Tibial artery (tissue), 4 donors: ENCODE measurements around the gene GLCE.

Experiments used
- DNase-seq, 2 donors: peaks; one replicate each; pipeline ENCODE4 v3.0.0-alpha.2; 2019
- H3K27ac ChIP-seq, 2 donors: fragments of 200-600 bp; sonication (generic) in 1 of 2; 1 replicate in 1 of 2; 2 replicates in 1 of 2; pipeline ENCODE4 v1.5.1; 2018 to 2019; ENCODE audit warnings: mild to moderate bottlenecking in 1 of 2
- H3K27me3 ChIP-seq, 2 donors: fragments of 200-600 bp; sonication (generic) in 1 of 2; one replicate each; pipeline versions ENCODE4 v1.5.1 to v1.6.0; 2016 to 2019
- H3K36me3 ChIP-seq, 3 donors: fragments of 200-600 bp; sonication (generic) in 2 of 3; one replicate each; pipeline ENCODE4 v1.5.1; 2016 to 2019; ENCODE audit warnings: mild to moderate bottlenecking in 2 of 3
- H3K4me1 ChIP-seq, 4 donors: fragments of 200-600 bp; sonication (generic) in 2 of 4; 1 replicate in 3 of 4; 2 replicates in 1 of 4; pipeline ENCODE4 v1.5.1; 2016 to 2019
- H3K4me3 ChIP-seq, 2 donors: fragments of 200-600 bp; sonication (generic) in 1 of 2; 1 replicate in 1 of 2; 2 replicates in 1 of 2; pipeline ENCODE4 v1.5.1; 2018 to 2019; ENCODE audit warnings: mild to moderate bottlenecking in 2 of 2
- H3K9me3 ChIP-seq, 3 donors: fragments of 200-600 bp; sonication (generic) in 1 of 3; one replicate each; pipeline ENCODE4 v1.5.1; 2016 to 2019
- intact Hi-C: fragments of 100-400 bp; cut with DNase I; formaldehyde crosslinking; loops from one replicate; pipeline ENCODE4 v1.15.0; 2023; ENCODE audit warnings: low total_unique reads
- TF ChIP-seq, protein P1 (sequence below), 2 experiments: fragments of 200-600 bp in 1 of 2; fragments of 450-650 bp in 1 of 2; IDR thresholded peaks; one replicate each; pipeline ENCODE4 v1.5.1; 2017 to 2019; ENCODE audit warnings: antibody characterized with exemption in 2 of 2, mild to moderate bottlenecking in 1 of 2, moderate library complexity in 1 of 2

Gene GLCE

DNA sequence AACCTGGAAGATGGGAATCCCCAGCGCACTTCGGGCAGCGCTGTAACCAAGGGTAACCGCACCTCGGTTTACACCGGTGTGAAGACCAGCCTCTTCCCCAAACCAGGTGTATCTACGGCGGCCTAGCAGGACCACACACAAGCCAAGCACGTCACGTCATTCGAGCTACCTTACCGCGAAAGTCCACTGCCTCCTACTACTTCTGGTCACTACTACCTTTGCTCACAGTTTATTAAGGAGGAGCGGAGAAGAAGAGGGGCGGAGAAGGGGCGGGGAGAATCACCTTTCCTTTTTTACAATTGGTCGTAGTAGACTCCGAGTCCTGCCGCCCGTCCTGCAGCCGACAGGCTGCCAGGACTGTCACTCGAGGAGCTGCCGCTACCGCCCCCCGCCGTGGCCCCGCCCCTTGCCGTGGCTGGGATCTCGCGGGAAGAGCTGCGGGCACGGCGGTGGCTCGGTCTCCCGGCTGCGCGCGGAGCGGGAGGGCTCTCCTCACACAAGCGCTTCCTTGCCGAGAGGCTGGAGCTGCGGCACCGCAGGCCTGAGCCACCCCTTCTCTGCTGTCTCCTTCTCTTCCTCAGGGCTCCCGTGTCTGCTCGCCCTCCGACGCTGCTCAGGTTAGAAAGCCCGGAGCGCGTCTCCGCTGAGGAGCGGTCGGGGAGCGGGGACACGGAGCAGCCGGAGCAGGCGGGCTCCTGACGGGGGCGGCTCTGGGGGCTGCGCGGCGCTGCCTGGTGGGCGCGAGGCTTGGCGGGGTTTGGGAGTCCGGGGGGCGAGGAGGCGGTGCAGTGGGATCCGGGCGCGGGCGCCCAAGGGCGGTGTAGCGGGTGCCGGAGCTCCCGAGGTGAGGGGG, at the start of gene GLCE:
GLCE (plus strand) TSS at position 495 of the 853 bp plus-strand sequence. CDS start 95,172 bp downstream, outside the sequence.
- Histone ChIP-seq H3K36me3 (no peaks in the 10 kb centered on the region), H3K9me3 (no peaks in the 10 kb centered on the region), H3K27me3 (no peaks in the 10 kb centered on the region), H3K27ac (peak within 1 kb of the TSS; percentile 75), H3K4me3 (peak within 1 kb of the TSS; percentile 75 to 98), H3K4me1 (peaks cover 0 to 11% (median 2%) of the 10 kb centered on the region in 4 donors)
- intact Hi-C loops, result no loop called here
- TF ChIP-seq, protein P1, sequence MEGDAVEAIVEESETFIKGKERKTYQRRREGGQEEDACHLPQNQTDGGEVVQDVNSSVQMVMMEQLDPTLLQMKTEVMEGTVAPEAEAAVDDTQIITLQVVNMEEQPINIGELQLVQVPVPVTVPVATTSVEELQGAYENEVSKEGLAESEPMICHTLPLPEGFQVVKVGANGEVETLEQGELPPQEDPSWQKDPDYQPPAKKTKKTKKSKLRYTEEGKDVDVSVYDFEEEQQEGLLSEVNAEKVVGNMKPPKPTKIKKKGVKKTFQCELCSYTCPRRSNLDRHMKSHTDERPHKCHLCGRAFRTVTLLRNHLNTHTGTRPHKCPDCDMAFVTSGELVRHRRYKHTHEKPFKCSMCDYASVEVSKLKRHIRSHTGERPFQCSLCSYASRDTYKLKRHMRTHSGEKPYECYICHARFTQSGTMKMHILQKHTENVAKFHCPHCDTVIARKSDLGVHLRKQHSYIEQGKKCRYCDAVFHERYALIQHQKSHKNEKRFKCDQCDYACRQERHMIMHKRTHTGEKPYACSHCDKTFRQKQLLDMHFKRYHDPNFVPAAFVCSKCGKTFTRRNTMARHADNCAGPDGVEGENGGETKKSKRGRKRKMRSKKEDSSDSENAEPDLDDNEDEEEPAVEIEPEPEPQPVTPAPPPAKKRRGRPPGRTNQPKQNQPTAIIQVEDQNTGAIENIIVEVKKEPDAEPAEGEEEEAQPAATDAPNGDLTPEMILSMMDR (IDR thresholded peaks at IDR 0.05), result peak in 1 of 2 experiments; percentile 7
- DNase-seq, result peak; percentile 94 to 97

DNA sequence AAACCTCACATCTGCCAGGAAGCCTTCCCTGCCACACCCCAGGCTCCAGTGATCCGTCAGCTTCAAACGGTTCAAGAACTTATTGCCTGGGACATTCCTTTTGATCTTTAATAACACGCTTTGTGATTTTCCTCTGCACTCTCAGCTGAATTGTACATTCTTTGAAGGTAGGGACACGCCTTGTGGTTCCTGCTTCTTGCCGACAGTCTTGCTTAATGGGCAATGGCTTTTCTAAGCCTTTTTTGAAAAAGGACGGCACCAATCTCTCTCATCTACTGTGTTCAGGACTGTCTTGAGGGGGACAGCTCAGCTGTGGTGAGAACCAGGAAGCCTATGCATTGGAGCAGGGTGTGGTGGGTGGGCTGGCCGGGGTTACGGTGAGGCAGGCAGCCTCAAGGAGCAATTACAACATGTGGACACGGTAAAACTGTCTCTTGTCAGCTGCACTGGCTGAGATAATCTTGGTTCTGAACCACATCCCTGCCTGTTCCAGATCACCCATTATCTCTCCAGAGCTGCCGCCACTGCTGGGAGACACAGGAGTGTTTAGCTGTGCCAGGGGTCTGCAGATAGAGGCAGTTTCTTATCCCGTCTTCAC, 46.0 kb upstream of the GLCE start:
- TF ChIP-seq, protein P1 (IDR thresholded peaks at IDR 0.05), result no peak
- H3K27me3 ChIP-seq, result peaks cover 0 to 37% of the 10 kb centered on the region in 2 donors
- no peaks in the 10 kb centered on the region for H3K9me3 ChIP-seq
- H3K4me3 ChIP-seq, result no peak overlapping the region
- H3K4me1 ChIP-seq, result peaks cover 0 to 8% (median 0%) of the 10 kb centered on the region in 4 donors
- intact Hi-C loops, result no loop called here
- H3K36me3 ChIP-seq, result no peaks in the 10 kb centered on the region
- DNase-seq, result no peak
- no peak overlapping the region for H3K27ac ChIP-seq

DNA sequence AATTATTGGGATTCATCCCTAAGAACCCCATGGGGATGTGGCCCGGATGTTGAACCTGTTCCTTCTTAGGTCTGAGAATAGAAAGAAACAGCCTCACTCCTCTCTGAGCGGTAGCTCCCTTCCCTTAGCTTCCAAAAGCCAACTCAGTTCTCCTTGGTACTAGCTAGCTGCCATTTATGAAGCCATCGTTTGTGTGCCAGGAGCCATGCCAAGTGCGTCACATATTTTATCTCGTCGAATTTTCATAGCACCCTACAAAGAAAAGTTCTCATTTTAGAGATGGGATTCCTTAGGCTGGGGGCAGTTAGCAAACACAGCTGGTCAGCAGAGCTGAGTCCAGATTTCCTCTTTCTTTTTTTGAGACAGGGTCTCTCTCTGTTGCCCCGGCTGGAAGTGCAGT, 45.4 kb upstream of the GLCE start:
- DNase-seq, result no peak
- peaks cover 0 to 8% (median 0%) of the 10 kb centered on the region in 4 donors for H3K4me1 ChIP-seq
- TF ChIP-seq, protein P1 (IDR thresholded peaks at IDR 0.05), result no peak
- H3K27me3 ChIP-seq, result peaks cover 0 to 37% of the 10 kb centered on the region in 2 donors
- no peaks in the 10 kb centered on the region for H3K9me3 ChIP-seq
- H3K36me3 ChIP-seq, result no peaks in the 10 kb centered on the region
- no peak overlapping the region for H3K27ac ChIP-seq
- intact Hi-C loops, result no loop called here
- H3K4me3 ChIP-seq, result no peak overlapping the region

DNA sequence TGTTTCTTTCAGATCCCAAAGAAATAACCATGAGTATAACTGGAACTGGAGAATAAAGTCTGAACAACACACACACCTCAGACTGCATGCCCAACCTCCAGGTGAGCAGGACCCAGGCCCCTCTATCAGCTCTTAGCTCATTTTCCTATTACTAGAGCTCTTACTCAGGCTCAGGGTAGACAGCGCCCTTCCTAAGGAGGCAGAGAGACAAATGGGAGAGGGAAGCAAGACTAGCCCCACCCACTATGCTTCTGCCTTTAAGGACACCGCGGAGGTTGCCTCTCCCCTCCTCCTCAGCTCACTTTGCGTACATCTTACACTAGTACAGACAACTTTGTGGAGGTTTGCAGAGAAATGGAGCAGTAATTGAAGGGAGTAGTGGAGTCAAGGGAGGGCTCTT, 44.0 kb upstream of the GLCE start:
- H3K27ac ChIP-seq, result no peak overlapping the region
- peaks cover 0 to 8% (median 0%) of the 10 kb centered on the region in 4 donors for H3K4me1 ChIP-seq
- H3K27me3 ChIP-seq, result peaks cover 0 to 37% of the 10 kb centered on the region in 2 donors
- TF ChIP-seq, protein P1 (IDR thresholded peaks at IDR 0.05), result no peak
- intact Hi-C loops, result no loop called here
- no peak for DNase-seq
- H3K4me3 ChIP-seq, result no peak overlapping the region
- no peaks in the 10 kb centered on the region for H3K9me3 ChIP-seq
- no peaks in the 10 kb centered on the region for H3K36me3 ChIP-seq

DNA sequence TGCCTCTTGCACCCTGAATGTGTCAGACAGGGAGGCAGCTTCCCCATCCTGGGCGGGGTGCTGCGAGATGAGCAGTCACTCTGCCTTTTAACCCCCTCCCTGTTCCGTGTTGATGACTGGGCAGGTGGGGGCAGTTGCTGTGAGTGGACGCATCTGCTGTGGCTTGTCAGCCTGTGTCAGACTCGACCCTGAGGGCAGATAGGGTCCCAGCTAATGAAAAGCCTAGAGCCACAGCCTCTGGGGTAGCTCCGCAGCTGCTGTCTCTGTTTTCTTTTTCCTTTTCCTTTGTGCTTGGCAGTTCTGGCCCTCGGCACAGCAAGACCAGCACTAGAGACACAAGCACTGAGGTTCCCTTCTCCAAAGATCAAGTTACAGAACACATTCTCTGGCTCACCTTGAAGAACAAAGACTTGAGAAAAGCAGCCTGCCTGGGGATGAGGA, 43.0 kb upstream of the GLCE start:
- no peak overlapping the region for H3K27ac ChIP-seq
- intact Hi-C loops, result no loop called here

More for the DNA sequence above, 43.0 kb upstream of the GLCE start:
- no peaks in the 10 kb centered on the region for H3K36me3 ChIP-seq
- no peaks in the 10 kb centered on the region for H3K9me3 ChIP-seq
- TF ChIP-seq, protein P1 (IDR thresholded peaks at IDR 0.05), result no peak
- DNase-seq, result no peak
- H3K4me3 ChIP-seq, result no peak overlapping the region
- H3K27me3 ChIP-seq, result peaks cover 0 to 37% of the 10 kb centered on the region in 2 donors
- H3K4me1 ChIP-seq, result peaks cover 0 to 8% (median 0%) of the 10 kb centered on the region in 4 donors
